ENCODE data around the gene ZFYVE21. TPM values are rescaled to one million over a fixed set of nuclear protein-coding genes. Genes with fewer than 3 reads are reported as not detected.

ZFYVE21 gene
- total RNA-seq, 1 donor from 2014 or later, result 53.9 TPM

- Histone ChIP-seq H3K36me3 (ENCODE audit: control insufficient read depth, insufficient read depth, low read length) (no peaks in the 10 kb centered on the region), H3K27me3 (ENCODE audit: control insufficient read depth, insufficient read depth, low read length) (no peaks in the 10 kb centered on the region), H3K4me3 (ENCODE audit: low read depth, low read length) (no peak overlapping the region)
- TF ChIP-seq CTCF (IDR thresholded peaks at IDR 0.05; ENCODE audit: insufficient read depth, low read length, poor library complexity, severe bottlenecking), result no peak
- DNase-seq (ENCODE audit: low read depth), result no peak
These were observed 10.9 kb downstream of the ZFYVE21 start for GRCh38 chr14:103726474-103726873.

GRCh38 chr14:103727313-103727980, 11.8 kb downstream of the ZFYVE21 start:
- Histone ChIP-seq H3K27me3 (ENCODE audit: control insufficient read depth, insufficient read depth, low read length) (no peaks in the 10 kb centered on the region), H3K4me3 (ENCODE audit: low read depth, low read length) (no peak overlapping the region), H3K36me3 (ENCODE audit: control insufficient read depth, insufficient read depth, low read length) (no peaks in the 10 kb centered on the region)
- DNase-seq (ENCODE audit: low read depth), result no peak
- no peak for TF ChIP-seq CTCF (IDR thresholded peaks at IDR 0.05; ENCODE audit: insufficient read depth, low read length, poor library complexity, severe bottlenecking)

GRCh38 chr14:103728141-103728540, 12.5 kb downstream of the ZFYVE21 start:
- no peak for TF ChIP-seq CTCF (IDR thresholded peaks at IDR 0.05; ENCODE audit: insufficient read depth, low read length, poor library complexity, severe bottlenecking)
- no peak for DNase-seq (ENCODE audit: low read depth)
- no peak overlapping the region for H3K4me3 ChIP-seq (ENCODE audit: low read depth, low read length)

GRCh38 chr14:103728721-103729120, 13.1 kb downstream of the ZFYVE21 start:
- no peak for TF ChIP-seq CTCF (IDR thresholded peaks at IDR 0.05; ENCODE audit: insufficient read depth, low read length, poor library complexity, severe bottlenecking)
- Histone ChIP-seq H3K27me3 (ENCODE audit: control insufficient read depth, insufficient read depth, low read length) (no peaks in the 10 kb centered on the region), H3K4me3 (ENCODE audit: low read depth, low read length) (no peak overlapping the region), H3K36me3 (ENCODE audit: control insufficient read depth, insufficient read depth, low read length) (peaks cover 1% of the 10 kb centered on the region)
- no peak for DNase-seq (ENCODE audit: low read depth)

More at GRCh38 chr14:103728141-103728540, 12.5 kb downstream of the ZFYVE21 start:
- no peaks in the 10 kb centered on the region for H3K27me3 ChIP-seq (ENCODE audit: control insufficient read depth, insufficient read depth, low read length)
- peaks cover 1% of the 10 kb centered on the region for H3K36me3 ChIP-seq (ENCODE audit: control insufficient read depth, insufficient read depth, low read length)

GRCh38 chr14:103729496-103730448, 14.2 kb downstream of the ZFYVE21 start:
- Histone ChIP-seq H3K36me3 (ENCODE audit: control insufficient read depth, insufficient read depth, low read length) (peaks cover 1% of the 10 kb centered on the region), H3K27me3 (ENCODE audit: control insufficient read depth, insufficient read depth, low read length) (no peaks in the 10 kb centered on the region), H3K4me3 (ENCODE audit: low read depth, low read length) (no peak overlapping the region)
- no peak for DNase-seq (ENCODE audit: low read depth)
- no peak for TF ChIP-seq CTCF (IDR thresholded peaks at IDR 0.05; ENCODE audit: insufficient read depth, low read length, poor library complexity, severe bottlenecking)
